ENCODE results near the gene DPYSL5.

DNA sequence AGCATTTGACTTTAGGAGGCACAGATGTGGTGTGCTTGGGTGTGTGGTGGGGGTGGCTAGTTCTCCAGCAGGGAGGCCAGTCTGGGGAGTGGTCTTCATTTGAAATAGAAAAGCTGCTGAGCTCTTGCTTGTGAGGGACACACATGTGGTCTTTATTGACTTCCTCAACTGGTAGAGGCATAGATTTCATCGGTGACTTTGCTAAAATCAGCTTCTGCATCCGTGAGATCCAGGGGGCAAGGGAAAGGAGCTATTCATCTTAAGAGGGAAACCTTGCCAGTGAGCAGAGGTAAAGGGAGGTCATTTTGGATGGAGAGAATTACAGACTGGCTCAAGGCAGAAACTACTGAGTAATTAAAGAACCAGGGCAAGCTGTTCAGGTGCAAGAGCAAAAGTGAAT is 127.2 kb downstream of the DPYSL5 start:
- TF ChIP-seq, protein P1, sequence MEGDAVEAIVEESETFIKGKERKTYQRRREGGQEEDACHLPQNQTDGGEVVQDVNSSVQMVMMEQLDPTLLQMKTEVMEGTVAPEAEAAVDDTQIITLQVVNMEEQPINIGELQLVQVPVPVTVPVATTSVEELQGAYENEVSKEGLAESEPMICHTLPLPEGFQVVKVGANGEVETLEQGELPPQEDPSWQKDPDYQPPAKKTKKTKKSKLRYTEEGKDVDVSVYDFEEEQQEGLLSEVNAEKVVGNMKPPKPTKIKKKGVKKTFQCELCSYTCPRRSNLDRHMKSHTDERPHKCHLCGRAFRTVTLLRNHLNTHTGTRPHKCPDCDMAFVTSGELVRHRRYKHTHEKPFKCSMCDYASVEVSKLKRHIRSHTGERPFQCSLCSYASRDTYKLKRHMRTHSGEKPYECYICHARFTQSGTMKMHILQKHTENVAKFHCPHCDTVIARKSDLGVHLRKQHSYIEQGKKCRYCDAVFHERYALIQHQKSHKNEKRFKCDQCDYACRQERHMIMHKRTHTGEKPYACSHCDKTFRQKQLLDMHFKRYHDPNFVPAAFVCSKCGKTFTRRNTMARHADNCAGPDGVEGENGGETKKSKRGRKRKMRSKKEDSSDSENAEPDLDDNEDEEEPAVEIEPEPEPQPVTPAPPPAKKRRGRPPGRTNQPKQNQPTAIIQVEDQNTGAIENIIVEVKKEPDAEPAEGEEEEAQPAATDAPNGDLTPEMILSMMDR (IDR thresholded peaks at IDR 0.05; ENCODE audit: low read length), result no peak
- no peak for TF ChIP-seq EZH2 (IDR thresholded peaks at IDR 0.05; ENCODE audit: borderline replicate concordance, low read length)
